Measurements from ENCODE around the gene EPOP. TPM values are rescaled to one million over a fixed set of nuclear protein-coding genes. Genes with fewer than 3 reads are reported as not detected.
A peak's percentile ranks its signal among the peaks of the same experiment; 100 is the strongest.

EPOP gene
- total RNA-seq, 1 experiment from 2014 or later, result 4.0 TPM

GRCh38 chr17:38663125-38663751, 11.5 kb downstream of the EPOP start:
- Histone ChIP-seq H3K27me3 (replicated peaks; ENCODE audit: insufficient read depth, low read depth, low read length, poor library complexity) (no peaks in the 10 kb centered on the region), H3K4me1 (ENCODE audit: insufficient read depth, low read length, poor library complexity, severe bottlenecking) (no peaks in the 10 kb centered on the region), H3K4me3 (ENCODE audit: low read depth, low read length, poor library complexity, severe bottlenecking) (no peak overlapping the region), H3K27ac (ENCODE audit: low read depth, low read length, poor library complexity, severe bottlenecking) (no peak overlapping the region), H3K9me3 (ENCODE audit: low read depth, low read length, poor library complexity, severe bottlenecking) (no peaks in the 10 kb centered on the region), H3K36me3 (ENCODE audit: insufficient read depth, low read length, poor library complexity, severe bottlenecking) (no peaks in the 10 kb centered on the region)
- no TSS peak for BruUV-seq (replicated peaks)
- intact Hi-C loops (cut with micrococcal nuclease; ENCODE audit: unreplicated experiment), result no loop called here
- ChIA-PET POLR2A (ENCODE audit: low non-redundant PET) (interaction anchor here (0.6 kb wide), 1 partner anchor 15 kb away, joined by 4 read pairs; no protein-coding TSS in a partner anchor), CTCF (interaction anchor here (0.5 to 2.0 kb wide), 3 partner anchors 29 to 154 kb away, joined by 3 to 11 read pairs (median 11); no protein-coding TSS in a partner anchor)
- TF ChIP-seq EZH2 (IDR thresholded peaks at IDR 0.05; ENCODE audit: borderline replicate concordance, low read depth, low read length, poor library complexity, severe bottlenecking), result no peak
- TF ChIP-seq CTCF (conservative IDR thresholded peaks at IDR 0.05; ENCODE audit: low read depth, low read length), result peak; percentile 65
- peak; percentile 59 for DNase-seq (ENCODE audit: low spot score)

- no peaks in the 10 kb centered on the region for H3K27me3 ChIP-seq (replicated peaks; ENCODE audit: insufficient read depth, low read depth, low read length, poor library complexity)
- H3K9me3 ChIP-seq (ENCODE audit: low read depth, low read length, poor library complexity, severe bottlenecking), result no peaks in the 10 kb centered on the region
- no peak for DNase-seq (ENCODE audit: low spot score)
- no peak overlapping the region for H3K4me3 ChIP-seq (ENCODE audit: low read depth, low read length, poor library complexity, severe bottlenecking)
- POLR2A ChIA-PET (ENCODE audit: low non-redundant PET), result no interaction called here
- no peaks in the 10 kb centered on the region for H3K4me1 ChIP-seq (ENCODE audit: insufficient read depth, low read length, poor library complexity, severe bottlenecking)
- no peak overlapping the region for H3K27ac ChIP-seq (ENCODE audit: low read depth, low read length, poor library complexity, severe bottlenecking)
- no peak for TF ChIP-seq EZH2 (IDR thresholded peaks at IDR 0.05; ENCODE audit: borderline replicate concordance, low read depth, low read length, poor library complexity, severe bottlenecking)
- no peak for TF ChIP-seq CTCF (conservative IDR thresholded peaks at IDR 0.05; ENCODE audit: low read depth, low read length)
- CTCF ChIA-PET, result no interaction called here
- H3K36me3 ChIP-seq (ENCODE audit: insufficient read depth, low read length, poor library complexity, severe bottlenecking), result no peaks in the 10 kb centered on the region
- intact Hi-C loops (cut with micrococcal nuclease; ENCODE audit: unreplicated experiment), result no loop called here
- BruUV-seq (replicated peaks), result no TSS peak
Observed at GRCh38 chr17:38660097-38661025, 14.4 kb downstream of the EPOP start.

GRCh38 chr17:38659415-38659814, 15.3 kb downstream of the EPOP start:
- intact Hi-C loops (cut with micrococcal nuclease; ENCODE audit: unreplicated experiment), result no loop called here
- ChIA-PET POLR2A (ENCODE audit: low non-redundant PET) (no interaction called here), CTCF (no interaction called here)
- TF ChIP-seq EZH2 (IDR thresholded peaks at IDR 0.05; ENCODE audit: borderline replicate concordance, low read depth, low read length, poor library complexity, severe bottlenecking) (no peak), CTCF (conservative IDR thresholded peaks at IDR 0.05; ENCODE audit: low read depth, low read length) (no peak)
- no peak for DNase-seq (ENCODE audit: low spot score)
- Histone ChIP-seq H3K4me1 (ENCODE audit: insufficient read depth, low read length, poor library complexity, severe bottlenecking) (no peaks in the 10 kb centered on the region), H3K36me3 (ENCODE audit: insufficient read depth, low read length, poor library complexity, severe bottlenecking) (no peaks in the 10 kb centered on the region), H3K27me3 (replicated peaks; ENCODE audit: insufficient read depth, low read depth, low read length, poor library complexity) (no peaks in the 10 kb centered on the region), H3K4me3 (ENCODE audit: low read depth, low read length, poor library complexity, severe bottlenecking) (no peak overlapping the region), H3K9me3 (ENCODE audit: low read depth, low read length, poor library complexity, severe bottlenecking) (no peaks in the 10 kb centered on the region), H3K27ac (ENCODE audit: low read depth, low read length, poor library complexity, severe bottlenecking) (no peak overlapping the region)
- BruUV-seq (replicated peaks), result no TSS peak

All from A673 (cell line).